SKM-1 (cell line): Measurements from ENCODE around the gene KIF16B.
"Not testable (repeated sequence)": the region's sequence is repeated elsewhere in the genome, so short reads cannot be mapped to it uniquely, and the experiment has no call there.

Experiments used
- DNase-seq: peaks from one replicate; lab custom pipeline; 2025; ENCODE audit not compliant: unreplicated experiment; lab: John Stamatoyannopoulos, UW

The KIF16B gene

GRCh38 chr20:16522651-16523050 is 50.6 kb downstream of the KIF16B start:
- not testable (repeated sequence) for DNase-seq

DNA sequence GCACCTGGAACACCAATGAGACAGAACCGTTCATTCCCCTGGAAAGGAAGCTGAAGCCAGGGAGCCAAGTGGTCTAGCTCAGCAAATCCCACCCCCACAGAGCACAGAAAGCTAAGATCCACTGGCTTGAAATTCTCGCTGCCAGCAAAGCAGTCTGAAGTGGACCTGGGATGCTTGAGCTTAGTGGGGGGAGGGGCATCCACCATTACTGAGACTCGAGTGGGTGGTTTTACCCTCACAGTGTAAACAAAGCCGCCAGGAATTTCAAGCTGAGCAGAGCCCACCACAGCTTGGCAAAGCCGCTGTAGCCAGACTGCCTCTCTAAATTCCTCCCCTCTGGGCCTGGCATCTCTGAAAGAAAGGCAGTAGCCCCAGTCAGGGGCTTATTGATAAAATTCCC is 53.1 kb downstream of the KIF16B start:
- DNase-seq: no peak

DNA sequence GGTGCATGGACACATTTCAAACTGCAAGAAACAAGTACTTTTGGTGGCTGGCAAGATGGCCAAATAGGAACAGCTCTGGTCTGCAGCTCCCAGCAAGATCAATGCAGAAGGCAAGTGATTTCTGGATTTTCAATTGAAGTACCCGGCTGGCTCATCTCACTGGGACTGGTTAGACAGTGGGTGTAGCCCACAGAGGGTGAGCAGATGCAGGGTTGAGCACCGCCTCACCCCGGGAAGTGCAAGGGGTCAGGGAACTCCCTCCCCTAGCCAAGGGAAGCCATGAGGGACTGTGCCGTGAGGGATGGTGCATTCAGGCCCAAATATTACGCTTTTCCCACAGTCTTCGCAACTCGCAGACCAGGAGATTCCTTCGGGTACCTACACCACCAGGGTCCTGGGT is 53.6 kb downstream of the KIF16B start:
- not testable (repeated sequence) for DNase-seq

DNA sequence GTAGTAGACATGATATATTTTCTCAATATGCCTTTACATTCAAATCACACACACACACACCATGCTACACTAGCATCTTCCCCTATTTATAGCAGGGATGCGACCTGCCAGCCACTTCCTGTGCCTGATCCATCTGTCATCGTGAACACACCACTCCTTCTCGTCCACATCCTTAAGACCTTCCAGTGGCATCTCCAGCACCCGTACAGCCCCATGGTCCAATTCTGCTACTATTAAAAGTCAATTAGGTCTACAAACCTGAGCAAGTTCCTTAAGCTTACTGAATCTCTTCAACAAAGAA is 54.5 kb downstream of the KIF16B start:
- DNase-seq: no peak

DNA sequence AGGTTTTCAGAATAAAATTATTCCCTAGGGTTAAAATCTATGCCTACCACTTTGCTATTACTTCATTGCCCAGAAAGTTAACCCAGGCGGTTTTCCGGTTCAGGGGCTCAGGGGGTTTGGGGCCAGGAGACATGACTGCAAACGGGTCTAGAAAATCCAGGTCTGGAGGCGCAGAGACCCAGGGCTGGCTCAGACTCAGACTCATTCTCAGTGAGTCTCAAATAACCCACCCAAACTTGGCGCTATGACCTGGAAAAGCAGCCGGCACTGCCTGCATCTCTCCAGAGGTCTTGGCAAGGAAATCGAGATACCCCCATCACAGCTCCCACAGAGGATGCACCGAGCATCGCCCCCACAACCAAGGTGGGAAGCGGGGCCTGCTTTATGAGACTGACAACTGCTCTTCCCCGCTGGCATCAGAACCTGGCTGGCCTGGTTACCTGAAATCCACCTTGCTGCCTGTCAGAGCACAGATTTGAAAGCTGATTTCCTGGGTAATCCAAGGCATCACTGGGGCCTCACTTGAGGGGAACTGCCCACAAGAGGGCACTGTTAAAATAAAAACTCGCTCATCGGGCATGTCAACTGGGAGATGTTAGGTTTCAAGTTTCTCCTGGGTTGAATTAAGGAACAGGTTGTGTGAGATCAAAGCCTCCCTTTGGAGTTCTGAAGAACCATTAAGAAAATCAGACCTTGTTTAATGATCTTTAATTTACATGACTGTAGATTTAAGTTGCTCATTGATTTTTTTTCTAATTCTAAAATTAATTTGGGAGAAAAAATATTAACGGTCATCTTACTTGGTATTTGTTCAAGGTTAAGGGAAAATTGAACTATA is 55.1 kb downstream of the KIF16B start:
- DNase-seq: peak; percentile 1

DNA sequence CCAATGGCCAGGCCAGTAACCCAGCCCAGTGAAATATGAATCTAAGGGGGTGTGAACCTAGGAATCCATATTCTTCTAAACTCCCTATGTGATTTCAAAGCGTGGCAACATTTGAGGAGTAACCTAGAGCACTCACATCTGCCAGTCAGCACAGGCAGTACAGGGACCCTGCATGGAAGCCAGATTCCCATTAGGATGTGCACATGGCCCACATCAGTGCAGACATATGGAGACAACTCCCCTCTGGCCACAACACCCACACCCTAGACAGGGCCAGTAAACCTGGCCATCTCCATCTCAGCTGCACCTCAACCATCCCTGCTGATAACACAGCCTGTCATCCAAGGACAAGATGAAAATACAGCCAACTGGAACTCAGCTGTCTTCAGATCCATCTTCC is 56.5 kb downstream of the KIF16B start:
- no peak for DNase-seq

- no peak for DNase-seq
These were observed 58.2 kb downstream of the KIF16B start for GRCh38 chr20:16515046-16515445.

GRCh38 chr20:16514140-16514539 is 59.1 kb downstream of the KIF16B start:
- DNase-seq: peak; percentile 15

DNA sequence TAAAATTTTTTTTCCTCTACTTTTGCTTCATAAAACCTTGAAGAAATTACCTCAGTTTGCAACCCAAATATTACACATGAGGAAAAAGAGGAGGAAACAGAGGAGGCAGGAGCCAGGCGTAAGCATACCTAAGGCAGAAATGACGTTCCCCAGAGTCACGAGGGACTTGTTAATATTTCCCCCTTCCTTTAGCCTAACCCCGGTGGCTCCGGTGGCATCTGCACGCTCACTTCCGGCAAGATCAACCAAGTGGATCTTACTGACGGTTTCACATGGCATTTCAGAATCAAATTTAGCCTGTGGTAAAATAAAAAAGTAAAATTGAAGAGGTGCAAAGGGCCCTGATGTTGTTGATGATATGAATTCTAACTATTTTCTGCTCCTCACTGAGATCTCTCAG is 67.4 kb downstream of the KIF16B start:
- DNase-seq: no peak

DNA sequence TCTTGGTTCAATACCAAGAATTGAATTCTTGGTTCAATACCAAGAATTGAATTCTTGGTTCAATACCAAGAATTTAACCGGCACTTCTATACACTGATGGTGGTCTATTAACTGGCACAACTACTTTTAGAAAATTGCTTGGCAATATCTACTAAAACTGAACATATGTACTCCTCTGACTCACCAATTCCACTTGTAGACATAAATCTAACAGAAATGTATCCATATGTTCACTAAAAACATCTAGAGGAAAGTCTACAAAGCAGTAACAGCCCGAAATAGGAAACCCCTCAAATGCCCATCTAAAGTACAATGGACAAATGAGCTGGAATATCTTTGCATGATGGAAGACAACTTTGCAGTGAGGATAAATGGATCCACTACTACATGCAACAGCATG is 71.9 kb downstream of the KIF16B start:
- no peak for DNase-seq

GRCh38 chr20:16500197-16500596 is 73.1 kb downstream of the KIF16B start:
- DNase-seq: no peak

DNA sequence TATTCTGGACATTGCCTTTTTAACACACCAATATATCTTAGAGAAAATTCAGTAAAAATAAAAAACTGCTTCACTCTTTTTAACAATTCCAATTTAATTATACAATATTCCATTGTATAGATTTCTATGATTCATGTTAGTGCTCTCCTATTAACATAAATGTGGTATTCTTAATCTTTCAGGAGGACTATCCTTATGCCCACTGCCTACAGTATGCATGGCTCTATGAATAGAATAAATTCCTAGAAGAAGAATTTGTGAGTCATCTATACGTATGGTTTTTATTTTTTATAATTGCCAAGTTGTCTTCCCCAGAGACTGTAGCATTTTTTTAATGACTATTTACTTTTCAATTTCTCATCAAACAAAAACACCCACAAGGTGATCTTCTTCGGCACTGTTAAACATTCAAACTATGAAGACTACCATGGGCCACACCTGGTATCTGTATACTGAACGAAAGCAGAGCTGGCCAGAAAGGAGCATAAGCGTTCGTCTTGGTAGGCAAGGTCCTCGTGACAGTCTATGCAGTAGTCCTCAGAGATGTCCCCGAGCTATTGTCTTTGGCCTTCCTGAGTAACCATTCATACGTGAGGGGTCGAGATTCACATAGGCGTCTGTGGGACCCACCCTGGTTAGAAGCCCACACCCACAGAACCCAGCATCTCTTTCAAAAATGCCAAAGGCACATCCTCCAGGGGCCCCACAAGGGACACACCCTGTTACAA is 74.6 kb downstream of the KIF16B start:
- no peak for DNase-seq

GRCh38 chr20:16497896-16498295 is 75.4 kb downstream of the KIF16B start:
- DNase-seq: no peak

DNA sequence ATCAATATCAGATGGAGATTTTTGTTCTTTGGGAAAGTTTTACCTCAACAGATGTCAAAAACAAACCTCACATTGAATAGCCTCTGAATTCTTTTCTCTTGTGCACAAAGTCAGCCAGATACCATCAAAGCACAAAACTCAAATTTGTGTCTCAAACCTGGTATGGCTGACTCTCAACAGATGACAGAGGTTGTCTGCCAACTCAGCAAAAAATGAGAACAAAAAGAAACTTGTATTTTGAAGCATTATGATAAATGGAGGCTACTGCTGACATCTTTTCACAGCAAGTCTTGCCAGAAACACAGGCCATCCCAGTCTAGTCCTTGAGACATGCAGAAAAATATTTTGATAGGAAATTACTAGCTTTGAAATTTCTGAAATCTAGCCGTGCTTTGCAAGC is 79.8 kb downstream of the KIF16B start:
- DNase-seq: no peak

- DNase-seq: no peak
These were observed 81.8 kb downstream of the KIF16B start for GRCh38 chr20:16491294-16491905.

DNA sequence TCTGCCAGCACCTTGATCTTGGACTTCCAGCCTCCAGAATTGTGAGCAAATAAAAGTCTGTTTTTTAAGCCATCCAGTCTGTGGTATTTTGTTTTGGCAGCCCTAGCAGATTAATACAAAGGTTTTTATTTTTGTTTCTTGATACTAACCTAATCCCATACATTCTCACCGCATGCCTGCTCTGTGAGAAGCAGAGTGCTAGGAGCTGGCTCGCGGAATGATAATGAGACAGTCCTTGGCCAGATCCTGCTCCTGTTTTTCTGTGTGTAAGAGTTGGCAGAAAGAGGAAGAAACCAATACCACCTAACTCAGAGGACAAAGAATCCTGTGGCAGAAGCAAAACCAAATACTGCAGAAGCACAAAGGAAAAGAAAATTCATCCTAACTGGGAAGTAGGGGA is 82.6 kb downstream of the KIF16B start:
- no peak for DNase-seq

- DNase-seq: no peak
These were observed 84.6 kb downstream of the KIF16B start for GRCh38 chr20:16488616-16489015.

DNA sequence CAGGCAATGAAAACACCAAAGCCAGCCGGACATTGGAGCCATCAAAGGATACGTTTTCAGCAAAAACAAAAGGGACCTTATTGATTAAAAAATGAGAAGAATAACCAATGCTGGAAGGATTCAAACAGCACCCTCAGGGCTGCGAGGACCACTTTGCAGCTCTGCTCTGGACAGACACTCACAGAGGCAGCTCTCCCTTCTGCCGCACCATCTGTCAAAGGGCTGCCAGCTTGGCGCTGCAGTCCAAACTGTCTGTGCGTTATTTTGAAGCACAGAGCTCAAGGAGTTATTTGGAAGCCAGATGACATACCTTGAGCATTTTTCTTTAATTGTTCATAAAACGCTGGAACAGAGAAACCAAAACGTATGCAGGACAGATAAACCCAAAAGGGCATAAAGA is 85.2 kb downstream of the KIF16B start:
- no peak for DNase-seq

DNA sequence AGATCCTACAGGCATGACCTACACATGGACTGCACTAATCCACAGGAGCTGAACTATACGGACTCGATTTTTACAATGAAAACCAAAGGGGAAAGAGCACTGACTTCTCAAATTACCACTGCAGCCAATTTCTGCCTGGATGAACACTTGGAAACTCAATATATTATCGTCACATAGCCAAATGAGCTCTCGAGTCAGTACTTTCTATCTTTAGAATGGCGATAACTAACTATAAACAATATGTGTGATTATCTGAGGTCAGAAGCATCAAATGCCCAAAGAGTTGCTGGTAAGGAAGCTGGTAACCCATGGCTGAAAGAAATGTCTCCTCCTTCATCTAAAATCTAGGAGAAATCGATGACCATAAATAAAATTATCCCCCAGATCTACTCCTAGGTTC is 86.7 kb downstream of the KIF16B start:
- DNase-seq: no peak

- DNase-seq: no peak
These were observed 87.8 kb downstream of the KIF16B start for GRCh38 chr20:16485401-16485800.

DNA sequence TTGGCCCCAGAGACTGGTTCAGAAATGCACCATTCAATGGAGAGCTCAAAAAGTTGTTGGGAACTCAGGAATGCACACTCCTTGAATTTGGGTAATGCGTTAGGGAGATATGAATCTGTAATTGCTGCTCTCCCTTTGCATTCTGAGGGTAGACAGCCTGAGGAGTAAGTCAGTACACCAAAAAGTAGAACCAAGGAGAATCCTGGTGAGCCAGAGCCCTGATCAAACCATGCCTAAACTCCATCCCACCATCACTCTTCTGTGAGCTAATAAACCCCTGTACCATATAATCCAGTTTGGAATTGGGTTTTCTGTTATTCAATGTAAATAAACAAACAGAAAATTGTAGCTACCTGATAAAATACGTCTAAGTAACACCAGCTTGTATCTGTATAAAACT is 90.2 kb downstream of the KIF16B start:
- DNase-seq: no peak

GRCh38 chr20:16481977-16482376 is 91.3 kb downstream of the KIF16B start:
- DNase-seq: no peak
